ENCODE results near the gene SOHLH1. TPM values are rescaled to one million over a fixed set of nuclear protein-coding genes. Genes with fewer than 3 reads are reported as not detected.

The SOHLH1 gene
- total RNA-seq, 1 experiment from 2014 or later: not detected

GRCh38 chr9:135747311-135747710 is 48.0 kb upstream of the SOHLH1 start:
- no peaks in the 10 kb centered on the region for H3K36me3 Mint-ChIP-seq
- ChIA-PET POLR2A (no interaction called here), CTCF (interaction anchor here (2.1 kb wide), 1 partner anchor 50 kb away, joined by 8 read pairs; no protein-coding TSS in a partner anchor)
- H3K27ac Mint-ChIP-seq: no peak overlapping the region
- H3K4me1 Mint-ChIP-seq: no peaks in the 10 kb centered on the region
- H3K9me3 Mint-ChIP-seq: no peaks in the 10 kb centered on the region
- ATAC-seq (no peak), DNase-seq (ENCODE audit: low spot score) (no peak)
- H3K27me3 Mint-ChIP-seq (ENCODE audit: low read depth): no peaks in the 10 kb centered on the region
- H3K4me3 Mint-ChIP-seq: no peak overlapping the region
- TF ChIP-seq ZNF138 (CRISPR knock-in tag; conservative IDR thresholded peaks at IDR 0.05) (no peak), SMAD4 (CRISPR knock-in tag; IDR thresholded peaks at IDR 0.05) (no peak), MXD4 (CRISPR knock-in tag; IDR thresholded peaks at IDR 0.05; ENCODE audit: borderline replicate concordance) (no peak), ERG (CRISPR knock-in tag; IDR thresholded peaks at IDR 0.05) (no peak), ZSCAN18 (CRISPR knock-in tag; IDR thresholded peaks at IDR 0.05) (no peak), KAT7 (CRISPR knock-in tag; IDR thresholded peaks at IDR 0.05; ENCODE audit: borderline replicate concordance) (no peak), NFE2L1 (CRISPR knock-in tag; IDR thresholded peaks at IDR 0.05) (no peak), HMGA2 (CRISPR knock-in tag; IDR thresholded peaks at IDR 0.05) (no peak), ZNF219 (CRISPR knock-in tag; IDR thresholded peaks at IDR 0.05; ENCODE audit: borderline replicate concordance) (no peak), TCF7 (CRISPR knock-in tag; IDR thresholded peaks at IDR 0.05; ENCODE audit: low read depth) (no peak), OVOL2 (CRISPR knock-in tag; IDR thresholded peaks at IDR 0.05; ENCODE audit: borderline replicate concordance) (no peak), ZBTB21 (CRISPR knock-in tag; IDR thresholded peaks at IDR 0.05; ENCODE audit: borderline replicate concordance) (no peak), FOXP1 (CRISPR knock-in tag; IDR thresholded peaks at IDR 0.05; ENCODE audit: borderline replicate concordance) (no peak), ZMAT4 (CRISPR knock-in tag; IDR thresholded peaks at IDR 0.05) (no peak), JUN (CRISPR knock-in tag; IDR thresholded peaks at IDR 0.05) (no peak), ZNF396 (CRISPR knock-in tag; IDR thresholded peaks at IDR 0.05; ENCODE audit: borderline replicate concordance) (no peak), ZNF532 (CRISPR knock-in tag; IDR thresholded peaks at IDR 0.05; ENCODE audit: borderline replicate concordance) (no peak)

- Mint-ChIP-seq H3K27ac (no peak overlapping the region), H3K4me3 (no peak overlapping the region), H3K36me3 (no peaks in the 10 kb centered on the region), H3K27me3 (ENCODE audit: low read depth) (no peaks in the 10 kb centered on the region), H3K9me3 (no peaks in the 10 kb centered on the region), H3K4me1 (no peaks in the 10 kb centered on the region)
- TF ChIP-seq IRF2 (CRISPR knock-in tag; IDR thresholded peaks at IDR 0.05; ENCODE audit: borderline replicate concordance, low read depth): no peak
- ATAC-seq (no peak), DNase-seq (ENCODE audit: low spot score) (no peak)
- POLR2A ChIA-PET: no interaction called here
- CTCF ChIA-PET: interaction anchor here (2.1 kb wide), 1 partner anchor 51 kb away, joined by 8 read pairs; no protein-coding TSS in a partner anchor
Observed at GRCh38 chr9:135746565-135746964, 47.3 kb upstream of the SOHLH1 start.

Measured in WTC11 (cell line).